ENCODE results near the gene PACSIN2.
"Not testable (repeated sequence)": the region's sequence is repeated elsewhere in the genome, so short reads cannot be mapped to it uniquely, and the experiment has no call there.

Gene PACSIN2

DNA sequence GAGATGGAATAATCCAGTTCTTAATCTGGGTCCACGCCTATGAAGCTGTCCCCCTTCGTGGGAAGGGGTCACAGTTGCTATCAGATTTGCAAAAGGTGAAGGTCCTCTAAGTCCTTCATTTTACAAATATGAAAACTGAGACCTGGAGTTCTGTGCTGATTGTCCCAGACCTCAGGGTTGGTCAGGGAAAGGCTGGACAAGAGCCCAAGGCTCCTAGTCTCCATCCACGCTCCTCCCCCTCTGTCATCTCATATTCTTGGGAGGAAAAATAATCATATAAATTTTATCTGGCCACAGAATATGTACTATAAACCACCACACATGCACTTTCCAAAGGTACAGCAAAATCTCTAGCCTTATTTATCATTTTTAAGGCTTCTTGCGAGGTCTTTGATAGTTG lies 5.5 kb downstream of the PACSIN2 start:
- no peak for DNase-seq (ENCODE audit: low read depth)

GRCh38 chr22:43008921-43009320 lies 6.0 kb downstream of the PACSIN2 start:
- no peak for DNase-seq (ENCODE audit: low read depth)

DNA sequence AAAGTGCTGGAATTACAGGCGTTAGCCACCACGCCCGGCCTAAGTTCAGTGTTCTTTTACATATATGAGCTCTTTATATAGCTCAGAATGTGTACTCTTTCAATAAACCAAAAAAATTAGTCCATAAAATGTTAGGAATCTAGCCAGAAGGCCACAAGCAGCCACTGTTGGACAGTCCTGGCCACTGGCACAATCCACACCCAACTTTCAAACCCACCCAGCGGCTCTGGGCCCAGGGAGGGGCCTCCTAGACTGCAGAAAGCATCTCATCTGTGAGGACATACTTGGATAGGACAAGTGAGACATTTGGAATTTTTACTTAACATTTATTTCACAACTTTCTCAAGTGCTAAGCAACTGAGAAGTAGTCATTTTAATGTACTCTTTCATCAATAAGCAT lies 6.4 kb downstream of the PACSIN2 start:
- no peak for DNase-seq (ENCODE audit: low read depth)

DNA sequence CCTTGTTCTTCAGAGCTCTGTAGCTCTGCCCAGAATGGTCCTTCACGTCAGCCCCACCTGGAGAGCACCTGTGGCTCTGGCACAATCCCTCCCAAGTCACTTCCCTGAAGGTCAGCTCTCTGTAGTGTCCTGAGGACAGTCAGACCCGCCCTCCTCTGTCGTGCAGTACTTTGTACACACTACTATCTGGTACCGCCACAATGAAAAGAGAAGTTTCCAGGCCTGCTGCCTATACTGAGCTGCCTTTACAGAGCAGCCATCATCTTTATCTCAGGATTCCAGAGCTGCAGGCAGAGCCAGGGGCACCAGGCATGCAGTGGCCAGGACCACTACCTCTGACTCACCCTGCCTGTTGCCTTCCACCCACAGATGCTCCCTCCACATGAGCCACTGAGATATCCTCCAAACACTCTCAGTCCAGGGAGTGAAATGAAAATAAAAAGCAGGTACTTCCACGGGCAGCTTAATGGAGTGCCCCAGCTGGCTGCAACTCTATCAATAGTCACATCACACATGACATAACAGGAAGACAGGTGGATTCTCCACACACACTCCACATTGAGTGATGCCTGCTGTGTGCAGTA lies 7.3 kb downstream of the PACSIN2 start:
- DNase-seq (ENCODE audit: low read depth): no peak

DNA sequence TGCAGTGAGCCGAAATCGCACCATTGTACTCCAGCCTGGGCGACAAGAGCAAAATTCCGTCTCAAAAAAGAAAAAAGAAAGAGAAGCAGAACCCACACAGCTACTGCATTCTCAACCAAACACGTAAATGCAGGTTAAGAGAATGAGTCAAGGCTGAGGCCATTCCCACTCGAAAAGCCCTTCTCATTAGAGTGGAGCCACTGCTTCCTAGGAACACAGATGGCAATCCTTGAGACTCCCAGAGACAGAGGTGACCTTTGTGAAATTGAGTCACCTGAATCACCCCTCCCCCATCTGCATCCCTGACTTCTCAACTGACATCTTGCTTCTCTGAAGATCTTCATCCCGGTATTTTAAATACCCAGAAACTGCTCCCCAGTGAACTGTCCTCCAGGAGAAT lies 8.2 kb downstream of the PACSIN2 start:
- no peak for DNase-seq (ENCODE audit: low read depth)

GRCh38 chr22:43006016-43006505 lies 8.9 kb downstream of the PACSIN2 start:
- DNase-seq (ENCODE audit: low read depth): no peak

DNA sequence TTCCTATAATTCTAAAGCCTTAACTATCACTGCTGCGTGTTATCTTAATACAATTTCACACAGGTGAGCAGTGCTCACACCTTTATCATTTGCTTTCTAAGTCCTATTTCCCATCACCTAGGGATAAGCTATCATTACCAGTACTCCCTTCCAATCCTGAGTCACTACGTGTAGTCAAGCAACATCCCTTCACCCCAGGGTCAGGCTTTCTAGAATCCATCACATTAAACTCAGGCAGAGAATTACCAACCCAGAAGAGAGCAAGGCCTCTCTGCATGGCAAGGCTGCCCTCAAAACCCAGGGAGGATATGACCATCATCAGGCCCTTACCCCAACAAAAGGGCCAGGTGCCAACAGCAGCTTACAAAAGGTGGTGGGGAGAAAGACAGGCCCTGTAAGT lies 9.8 kb downstream of the PACSIN2 start:
- DNase-seq (ENCODE audit: low read depth): no peak

DNA sequence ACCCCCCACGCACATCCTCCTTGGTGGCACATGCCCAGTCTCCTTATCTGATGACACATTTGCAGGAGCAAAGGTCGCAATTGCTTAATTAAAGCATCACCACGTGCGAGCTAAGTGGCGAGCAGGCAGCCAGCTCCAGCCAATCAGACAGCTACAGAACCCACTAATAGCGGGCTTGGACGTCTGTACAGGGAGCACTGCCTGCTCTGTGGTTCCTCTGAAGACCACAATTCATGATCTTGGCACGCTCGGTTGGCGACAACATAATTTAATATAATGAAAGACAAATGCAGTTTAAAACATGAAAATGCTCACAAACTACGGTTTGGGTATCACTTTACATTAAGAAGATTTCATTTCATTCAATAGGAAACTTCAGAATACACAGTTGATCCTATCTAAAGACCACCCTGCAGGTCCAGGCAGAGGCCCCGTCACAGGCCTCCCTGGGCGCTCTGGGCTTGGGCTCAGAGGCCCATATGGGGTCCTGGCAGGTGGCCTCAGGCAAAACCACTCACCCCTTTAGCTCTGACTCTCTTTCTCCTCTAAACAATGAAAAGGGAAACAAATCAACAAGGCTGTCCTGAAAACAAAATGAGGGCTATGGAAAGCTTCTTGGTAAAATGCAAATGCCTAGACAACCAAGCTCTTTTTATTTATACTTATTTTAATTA lies 10.4 kb downstream of the PACSIN2 start:
- DNase-seq (ENCODE audit: low read depth): no peak

- DNase-seq (ENCODE audit: low read depth): no peak
Measured at GRCh38 chr22:43002202-43002586, 12.8 kb downstream of the PACSIN2 start.

DNA sequence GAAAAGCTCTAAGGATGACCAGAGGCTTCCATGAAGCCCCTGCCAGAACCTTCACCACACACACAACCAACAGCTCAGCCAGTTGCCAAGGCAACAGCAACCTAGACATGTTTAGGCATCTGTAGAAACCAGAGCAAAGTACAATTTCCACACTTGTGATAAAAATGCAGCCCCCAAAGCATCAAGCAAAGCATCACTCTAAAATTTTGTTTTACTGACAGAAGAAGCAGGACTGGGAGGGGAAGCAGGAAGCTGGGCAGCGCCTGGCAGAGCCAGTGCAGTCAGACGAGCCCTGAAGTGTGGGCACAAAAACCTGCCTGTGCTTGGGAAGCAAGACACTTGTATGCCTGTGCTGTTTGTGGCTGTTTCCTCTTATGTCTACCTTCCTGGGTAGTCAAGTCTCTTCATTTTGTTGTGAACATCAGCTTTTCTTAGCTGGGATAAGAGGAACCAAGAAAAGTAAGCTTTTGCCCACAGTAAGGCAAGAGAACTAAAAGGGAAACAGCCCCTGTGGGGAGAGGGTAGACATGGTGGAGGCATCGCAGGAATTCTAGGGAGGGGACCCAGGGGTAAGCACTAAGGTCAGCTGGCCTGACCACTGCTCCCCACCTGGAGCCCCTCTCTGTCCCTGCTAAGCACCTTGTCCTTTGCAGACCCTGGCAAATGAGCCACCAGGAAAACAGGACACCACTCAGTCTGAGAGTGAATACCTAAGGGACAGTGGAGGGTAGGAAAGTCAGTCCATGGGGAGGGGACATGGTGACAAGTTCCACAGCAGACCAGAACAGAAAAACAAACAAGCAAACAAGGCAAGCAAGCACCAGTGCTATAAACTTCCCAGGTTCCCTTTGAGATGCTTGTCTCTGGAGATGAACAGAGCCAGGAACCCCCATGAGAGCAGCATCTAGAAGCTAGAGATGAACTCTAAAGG lies 13.4 kb downstream of the PACSIN2 start:
- no peak for DNase-seq (ENCODE audit: low read depth)

DNA sequence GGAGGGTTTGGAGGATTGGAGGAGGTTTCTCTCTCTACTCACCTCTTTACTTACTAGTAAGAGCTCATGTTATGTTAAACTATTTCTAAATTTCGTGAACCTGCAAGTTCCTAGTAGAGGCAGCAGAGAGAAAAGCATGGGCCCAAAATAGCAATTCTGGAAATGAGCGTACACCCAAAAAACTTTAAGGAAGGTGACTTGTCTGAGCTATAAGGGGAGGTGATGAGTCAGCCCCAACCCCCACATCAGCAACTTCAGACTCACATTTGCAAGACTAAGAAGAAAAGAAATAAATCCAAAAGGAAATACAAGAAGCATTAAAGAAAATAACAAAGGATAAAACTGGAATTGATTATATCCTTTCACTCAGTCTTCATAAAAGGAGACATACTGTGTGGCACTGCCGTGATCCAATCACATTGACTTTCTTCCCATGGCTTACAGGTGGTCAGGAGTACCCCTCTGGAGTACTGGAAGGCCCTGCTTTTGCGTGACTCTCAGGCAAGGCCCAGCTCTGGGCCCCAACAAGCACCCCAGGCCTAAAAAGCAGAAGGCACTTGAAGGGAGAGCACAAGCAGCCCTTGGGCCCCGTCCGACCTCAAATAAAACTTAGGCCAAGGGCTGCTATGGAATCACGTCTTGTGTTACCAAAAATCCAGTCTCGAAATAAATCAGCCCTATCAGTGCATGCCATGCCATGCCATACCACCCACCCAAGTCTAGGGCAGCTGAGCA lies 14.3 kb downstream of the PACSIN2 start:
- peak; percentile 36 for DNase-seq (ENCODE audit: low read depth)

DNA sequence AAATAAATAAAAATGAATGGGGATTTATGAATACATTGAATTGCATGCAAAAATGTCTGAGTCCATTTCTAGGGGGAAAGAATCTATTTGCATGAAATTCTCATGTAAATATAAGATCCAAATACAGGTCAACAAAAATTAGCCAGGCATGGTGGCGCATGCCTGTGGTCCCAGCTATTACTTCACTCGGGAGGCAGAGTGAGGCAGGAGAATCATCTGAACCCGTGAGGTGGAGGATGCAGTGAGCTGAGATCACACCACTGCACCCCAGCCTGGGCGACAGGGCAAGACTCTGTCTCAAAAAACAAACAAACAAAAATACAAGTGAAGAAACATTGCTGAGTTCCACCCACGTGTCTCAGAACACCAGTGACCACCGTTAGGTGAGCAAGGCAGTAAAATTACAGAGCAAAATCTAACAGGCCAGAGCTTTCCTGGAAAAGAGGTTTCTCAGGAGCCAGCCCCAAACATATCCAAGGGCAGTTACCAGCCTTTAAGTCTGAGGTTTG lies 17.3 kb downstream of the PACSIN2 start:
- DNase-seq (ENCODE audit: low read depth): no peak

- no peak for DNase-seq (ENCODE audit: low read depth)
Measured at GRCh38 chr22:42996646-42997365, 18.1 kb downstream of the PACSIN2 start.

DNA sequence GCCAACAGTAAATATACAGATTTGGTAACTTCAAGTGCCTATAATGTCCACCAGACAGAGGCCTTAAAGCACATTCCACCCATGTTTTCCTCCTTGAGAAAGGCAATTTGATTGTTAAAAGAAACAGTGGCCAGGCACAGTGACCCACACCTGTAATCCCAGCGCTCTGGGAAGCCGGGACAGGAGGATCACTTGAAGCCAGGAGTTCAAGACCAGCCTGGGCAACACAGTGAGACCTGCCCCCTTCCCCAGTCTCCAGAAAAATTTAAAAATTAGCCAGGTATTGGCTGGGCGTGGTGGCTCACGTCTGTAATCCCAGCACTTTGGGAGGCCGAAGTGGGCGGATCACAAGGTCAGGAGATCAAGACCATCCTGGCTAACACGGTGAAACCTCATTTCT lies 19.3 kb downstream of the PACSIN2 start:
- not testable (repeated sequence) for DNase-seq (ENCODE audit: low read depth)

- no peak for DNase-seq (ENCODE audit: low read depth)
Measured at GRCh38 chr22:42994917-42995562, 19.9 kb downstream of the PACSIN2 start.

- DNase-seq (ENCODE audit: low read depth): no peak
Measured at GRCh38 chr22:42994276-42994916, 20.6 kb downstream of the PACSIN2 start.

DNA sequence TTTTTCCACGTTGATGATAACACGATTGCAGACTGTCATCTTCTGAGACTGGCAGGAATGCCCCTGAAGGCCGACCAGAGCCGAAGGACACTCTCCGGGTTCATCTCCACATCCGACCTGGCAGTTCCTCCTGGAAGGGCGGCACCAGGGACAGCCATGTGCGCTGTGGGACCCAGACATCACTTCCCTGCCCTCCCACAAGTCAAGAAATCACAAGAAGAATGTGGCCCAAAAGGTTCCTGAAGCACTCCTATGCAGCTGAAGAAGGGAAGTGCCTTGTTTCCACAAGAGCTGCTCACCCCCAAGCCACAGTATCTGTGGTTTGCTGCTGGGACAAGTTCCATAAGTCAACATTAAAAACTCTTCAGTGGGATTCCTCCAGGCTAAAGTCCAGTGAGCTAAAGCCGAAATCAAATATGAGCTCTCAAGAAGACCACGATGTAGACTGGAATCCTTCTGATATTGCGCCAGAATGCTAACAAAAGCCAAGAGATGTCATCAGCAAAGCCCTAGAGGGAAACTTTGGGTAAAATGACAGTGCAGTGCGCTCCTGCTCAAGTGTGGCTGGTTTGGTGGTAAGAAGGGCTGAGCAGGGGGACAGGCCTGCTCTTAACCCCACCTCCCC lies 21.2 kb downstream of the PACSIN2 start:
- no peak for DNase-seq (ENCODE audit: low read depth)

DNA sequence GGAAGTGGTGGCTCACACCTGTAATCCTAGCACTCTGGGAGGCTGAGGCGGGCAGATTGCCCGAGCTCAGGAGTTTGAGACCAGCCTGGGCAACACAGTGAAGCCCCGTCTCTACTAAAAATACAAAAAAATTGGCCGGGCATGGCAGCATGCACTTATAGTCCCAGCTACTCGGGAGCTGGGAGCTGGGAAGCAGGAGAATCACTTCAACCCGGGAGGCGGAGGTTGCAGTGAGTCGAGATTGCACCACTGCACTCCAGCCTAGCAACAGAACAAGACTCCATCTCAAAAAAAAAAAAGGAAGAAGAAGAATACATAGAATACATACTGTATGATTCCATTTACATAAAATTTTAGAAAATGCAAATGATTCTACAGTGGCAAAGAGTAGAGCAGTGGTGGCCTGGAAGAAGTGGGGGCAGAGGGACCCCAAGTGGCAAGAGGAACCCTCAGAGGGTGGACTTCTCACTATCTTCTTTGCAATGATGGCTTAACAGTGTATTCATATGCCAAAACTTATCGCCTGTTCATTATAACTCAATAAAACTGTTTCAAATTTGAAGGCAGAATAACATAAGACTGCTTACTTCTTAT lies 22.0 kb downstream of the PACSIN2 start:
- no peak for DNase-seq (ENCODE audit: low read depth)

GRCh38 chr22:42992092-42992491 lies 22.9 kb downstream of the PACSIN2 start:
- DNase-seq (ENCODE audit: low read depth): no peak

Data from stimulated activated CD8-positive, alpha-beta memory T cell treated with anti-CD3 and anti-CD28 coated beads, Interleukin-4, amount 100 ng/mL, for 24 hours (primary cell).